GM23338 (cell line): ENCODE measurements around the gene EFEMP1. TPM values are rescaled to one million over a fixed set of nuclear protein-coding genes. Genes with fewer than 3 reads are reported as not detected.

Experiments
- ATAC-seq: fragments of 200-7000 bp; cut with Tn5 transposase; 3 replicates; pipeline ENCODE4 v1.9.1; 2020
- DNase-seq: peaks from one replicate; pipeline ENCODE4 v3.0.0-alpha.2; 2015; ENCODE audit warnings: low spot score
- H2AFZ ChIP-seq: fragments of 200-600 bp; sonication (generic); 2 replicates; pipeline ENCODE4 v1.8.0; 2016; ENCODE audit warnings: antibody characterized with exemption, mild to moderate bottlenecking, moderate library complexity
- H3F3A ChIP-seq: fragments of 200-600 bp; sonication (generic); replicated peaks from 2 replicates; pipeline ENCODE4 v1.8.0; 2017; ENCODE audit warnings: antibody characterized with exemption, mixed run types, low read depth
- H3K27ac ChIP-seq: fragments of 200-600 bp; sonication (generic); 2 replicates; pipeline ENCODE4 v1.6.1; 2016; ENCODE audit warnings: low read depth
- H3K27me3 ChIP-seq: fragments of 200-600 bp; sonication (generic); 2 replicates; pipeline ENCODE4 v1.8.0; 2016; ENCODE audit warnings: mild to moderate bottlenecking, mixed run types, moderate library complexity; ENCODE audit not compliant: insufficient read depth
- H3K36me3 ChIP-seq: fragments of 200-600 bp; sonication (generic); 2 replicates; pipeline ENCODE4 v1.8.0; 2016; ENCODE audit warnings: mild to moderate bottlenecking; ENCODE audit not compliant: insufficient read depth
- H3K4me1 ChIP-seq: fragments of 200-600 bp; sonication (generic); 2 replicates; pipeline ENCODE4 v1.8.0; 2016; ENCODE audit warnings: mild to moderate bottlenecking, moderate library complexity; ENCODE audit not compliant: insufficient read depth
- H3K4me2 ChIP-seq: fragments of 200-600 bp; sonication (generic); 2 replicates; pipeline ENCODE4 v1.7.1; 2017; ENCODE audit warnings: mixed run types
- H3K4me3 ChIP-seq: fragments of 200-600 bp; sonication (generic); 2 replicates; pipeline ENCODE4 v1.6.1; 2016; ENCODE audit warnings: mixed run types
- H3K79me2 ChIP-seq: fragments of 200-600 bp; sonication (generic); replicated peaks from 2 replicates; pipeline ENCODE4 v1.8.0; 2017; ENCODE audit warnings: mild to moderate bottlenecking; ENCODE audit not compliant: insufficient read depth
- H3K9me2 ChIP-seq: fragments of 200-600 bp; sonication (generic); 2 replicates; pipeline ENCODE4 v1.8.0; 2017; ENCODE audit not compliant: insufficient read depth
- H4K20me1 ChIP-seq: fragments of 200-600 bp; sonication (generic); replicated peaks from 2 replicates; pipeline ENCODE4 v1.8.0; 2017; ENCODE audit warnings: mild to moderate bottlenecking; ENCODE audit not compliant: insufficient read depth
- H3K27ac Mint-ChIP-seq: 2 replicates; pipeline ENCODE4 v1.8.0; 2020; ENCODE audit warnings: inconsistent platforms, mild to moderate bottlenecking, moderate library complexity, mixed read lengths
- H3K27me3 Mint-ChIP-seq: 3 replicates; pipeline ENCODE4 v1.8.0; 2022; ENCODE audit warnings: low read depth, mild to moderate bottlenecking, moderate library complexity, mixed read lengths, inconsistent platforms; ENCODE audit not compliant: insufficient read depth, poor library complexity
- H3K36me3 Mint-ChIP-seq: 3 replicates; pipeline ENCODE4 v1.8.0; 2021; ENCODE audit warnings: low read depth, mild to moderate bottlenecking, inconsistent platforms, moderate library complexity, mixed read lengths
- H3K4me1 Mint-ChIP-seq: 3 replicates; pipeline ENCODE4 v1.8.0; 2020; ENCODE audit warnings: mild to moderate bottlenecking, inconsistent platforms, mixed read lengths
- H3K4me3 Mint-ChIP-seq: 3 replicates; pipeline ENCODE4 v1.8.0; 2021; ENCODE audit warnings: moderate library complexity, mild to moderate bottlenecking, inconsistent platforms, mixed read lengths
- H3K9me3 Mint-ChIP-seq: 3 replicates; pipeline ENCODE4 v1.8.0; 2020; ENCODE audit warnings: moderate library complexity, mild to moderate bottlenecking, inconsistent platforms, mixed read lengths
- EZH2 ChIP-seq: fragments of 200-600 bp; sonication (generic); IDR thresholded peaks from one replicate; pipeline ENCODE4 v1.8.0; 2017; ENCODE audit warnings: antibody characterized with exemption, mild to moderate bottlenecking, low read depth; ENCODE audit not compliant: unreplicated experiment
- JUNB ChIP-seq: IDR thresholded peaks from one replicate; pipeline ENCODE4 v1.6.1; 2016; ENCODE audit warnings: antibody characterized with exemption; ENCODE audit not compliant: unreplicated experiment
- ZNF331 ChIP-seq: fragments of 250-450 bp; sonication (Bioruptor Pico); IDR thresholded peaks from 2 replicates; pipeline ENCODE4 v1.5.0; 2020; ENCODE audit warnings: low read depth, mild to moderate bottlenecking, moderate library complexity
- polyA plus RNA-seq: library from polyadenylated mRNA; unstranded; fragments of >200 nt; fragmentation: Nextera tagmentation; extraction: Ambion mirVana; gene quantifications from 2 replicates; pipeline ENCODE4 v1.2.1, GENCODE V29; 2016
- total RNA-seq: library from RNA; depleted of rRNA; stranded (reverse); fragments of >200 nt; shearing (Covaris generic); gene quantifications from 2 replicates; pipeline ENCODE4 v1.2.3, GENCODE V29; 2014
- TF ChIP-seq, protein P1 (sequence below): fragments of 250-450 bp; sonication (Bioruptor Pico); IDR thresholded peaks from 2 replicates; pipeline ENCODE4 v1.5.0; 2020; ENCODE audit warnings: mild to moderate bottlenecking, moderate library complexity
- TF ChIP-seq, protein P2 (sequence below), 2 experiments: fragments of 200-600 bp in 1 of 2; sonication (generic) in 1 of 2; conservative IDR thresholded peaks; 2 replicates each; pipeline versions ENCODE4 v1.5.1 to v1.6.1; 2016 to 2017; ENCODE audit warnings: antibody characterized with exemption in 2 of 2, low read depth in 2 of 2, mild to moderate bottlenecking in 2 of 2, moderate library complexity in 1 of 2

The EFEMP1 gene
- total and polyA plus RNA-seq, 2 experiments from 2014 or later = 12.6 to 22.5 TPM

DNA sequence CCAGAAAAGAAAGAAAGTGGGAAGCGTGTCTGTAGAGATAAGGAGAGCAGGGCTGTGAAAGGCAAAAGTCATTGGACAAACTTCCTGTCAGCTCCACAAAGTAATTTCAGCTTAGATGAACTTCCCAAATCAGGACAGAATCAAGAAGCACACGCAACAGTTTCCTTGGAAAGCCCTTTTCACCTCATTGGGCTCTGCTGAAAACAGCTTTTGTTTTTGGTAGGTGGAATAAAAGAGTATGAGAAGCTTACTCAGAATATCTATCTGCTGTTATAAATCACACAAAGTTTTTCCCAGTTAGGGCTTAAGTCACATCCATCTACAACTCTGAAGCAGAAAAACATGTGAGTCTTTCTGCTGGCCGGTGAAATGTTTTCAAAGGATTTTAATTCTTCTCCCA, 42.4 kb upstream of the EFEMP1 start:
- Histone ChIP-seq H3K9me2 (no peaks in the 10 kb centered on the region), H4K20me1 (no peaks in the 10 kb centered on the region), H3K4me3 (no peak overlapping the region), H3K4me1 (no peaks in the 10 kb centered on the region), H3K36me3 (no peaks in the 10 kb centered on the region), H3K4me2 (no peak overlapping the region), H3K27ac (no peak overlapping the region), H3K79me2 (no peaks in the 10 kb centered on the region), H2AFZ (no peak overlapping the region), H3F3A (no peaks in the 10 kb centered on the region), H3K27me3 (no peaks in the 10 kb centered on the region)
- DNase-seq (no peak), ATAC-seq (no peak)
- H3K4me1 Mint-ChIP-seq = no peaks in the 10 kb centered on the region
- no peak overlapping the region for H3K4me3 Mint-ChIP-seq
- no peak for TF ChIP-seq JUNB
- TF ChIP-seq ZNF331 (CRISPR knock-in tag) = no peak
- H3K9me3 Mint-ChIP-seq = no peaks in the 10 kb centered on the region
- H3K27me3 Mint-ChIP-seq = no peaks in the 10 kb centered on the region
- H3K27ac Mint-ChIP-seq = no peak overlapping the region
- H3K36me3 Mint-ChIP-seq = no peaks in the 10 kb centered on the region

DNA sequence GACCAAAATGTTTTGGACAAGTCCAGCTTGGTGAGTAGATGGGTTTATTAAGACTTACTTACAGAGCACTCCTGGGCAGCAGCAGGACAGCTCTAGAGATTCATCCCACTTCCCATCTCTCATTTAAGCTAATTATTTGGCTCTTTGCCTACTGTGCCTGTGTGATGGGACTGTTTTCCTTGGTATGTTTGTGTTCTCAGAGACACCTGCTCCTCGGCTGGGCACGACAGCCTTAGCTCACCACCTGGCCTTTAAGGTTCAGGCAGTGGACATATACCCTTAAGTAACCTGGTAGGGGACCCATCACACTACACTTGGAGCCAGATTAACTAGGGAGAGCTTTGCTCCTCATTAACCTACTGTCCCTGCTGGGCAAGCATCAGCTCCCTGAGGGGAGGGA, 41.7 kb upstream of the EFEMP1 start:
- Histone ChIP-seq H3K4me2 (no peak overlapping the region), H3K79me2 (no peaks in the 10 kb centered on the region), H3K27ac (no peak overlapping the region), H3K36me3 (no peaks in the 10 kb centered on the region), H4K20me1 (no peaks in the 10 kb centered on the region), H2AFZ (no peak overlapping the region), H3K9me2 (no peaks in the 10 kb centered on the region), H3K4me3 (no peak overlapping the region), H3F3A (no peaks in the 10 kb centered on the region), H3K27me3 (no peaks in the 10 kb centered on the region), H3K4me1 (no peaks in the 10 kb centered on the region)
- TF ChIP-seq, protein P1, sequence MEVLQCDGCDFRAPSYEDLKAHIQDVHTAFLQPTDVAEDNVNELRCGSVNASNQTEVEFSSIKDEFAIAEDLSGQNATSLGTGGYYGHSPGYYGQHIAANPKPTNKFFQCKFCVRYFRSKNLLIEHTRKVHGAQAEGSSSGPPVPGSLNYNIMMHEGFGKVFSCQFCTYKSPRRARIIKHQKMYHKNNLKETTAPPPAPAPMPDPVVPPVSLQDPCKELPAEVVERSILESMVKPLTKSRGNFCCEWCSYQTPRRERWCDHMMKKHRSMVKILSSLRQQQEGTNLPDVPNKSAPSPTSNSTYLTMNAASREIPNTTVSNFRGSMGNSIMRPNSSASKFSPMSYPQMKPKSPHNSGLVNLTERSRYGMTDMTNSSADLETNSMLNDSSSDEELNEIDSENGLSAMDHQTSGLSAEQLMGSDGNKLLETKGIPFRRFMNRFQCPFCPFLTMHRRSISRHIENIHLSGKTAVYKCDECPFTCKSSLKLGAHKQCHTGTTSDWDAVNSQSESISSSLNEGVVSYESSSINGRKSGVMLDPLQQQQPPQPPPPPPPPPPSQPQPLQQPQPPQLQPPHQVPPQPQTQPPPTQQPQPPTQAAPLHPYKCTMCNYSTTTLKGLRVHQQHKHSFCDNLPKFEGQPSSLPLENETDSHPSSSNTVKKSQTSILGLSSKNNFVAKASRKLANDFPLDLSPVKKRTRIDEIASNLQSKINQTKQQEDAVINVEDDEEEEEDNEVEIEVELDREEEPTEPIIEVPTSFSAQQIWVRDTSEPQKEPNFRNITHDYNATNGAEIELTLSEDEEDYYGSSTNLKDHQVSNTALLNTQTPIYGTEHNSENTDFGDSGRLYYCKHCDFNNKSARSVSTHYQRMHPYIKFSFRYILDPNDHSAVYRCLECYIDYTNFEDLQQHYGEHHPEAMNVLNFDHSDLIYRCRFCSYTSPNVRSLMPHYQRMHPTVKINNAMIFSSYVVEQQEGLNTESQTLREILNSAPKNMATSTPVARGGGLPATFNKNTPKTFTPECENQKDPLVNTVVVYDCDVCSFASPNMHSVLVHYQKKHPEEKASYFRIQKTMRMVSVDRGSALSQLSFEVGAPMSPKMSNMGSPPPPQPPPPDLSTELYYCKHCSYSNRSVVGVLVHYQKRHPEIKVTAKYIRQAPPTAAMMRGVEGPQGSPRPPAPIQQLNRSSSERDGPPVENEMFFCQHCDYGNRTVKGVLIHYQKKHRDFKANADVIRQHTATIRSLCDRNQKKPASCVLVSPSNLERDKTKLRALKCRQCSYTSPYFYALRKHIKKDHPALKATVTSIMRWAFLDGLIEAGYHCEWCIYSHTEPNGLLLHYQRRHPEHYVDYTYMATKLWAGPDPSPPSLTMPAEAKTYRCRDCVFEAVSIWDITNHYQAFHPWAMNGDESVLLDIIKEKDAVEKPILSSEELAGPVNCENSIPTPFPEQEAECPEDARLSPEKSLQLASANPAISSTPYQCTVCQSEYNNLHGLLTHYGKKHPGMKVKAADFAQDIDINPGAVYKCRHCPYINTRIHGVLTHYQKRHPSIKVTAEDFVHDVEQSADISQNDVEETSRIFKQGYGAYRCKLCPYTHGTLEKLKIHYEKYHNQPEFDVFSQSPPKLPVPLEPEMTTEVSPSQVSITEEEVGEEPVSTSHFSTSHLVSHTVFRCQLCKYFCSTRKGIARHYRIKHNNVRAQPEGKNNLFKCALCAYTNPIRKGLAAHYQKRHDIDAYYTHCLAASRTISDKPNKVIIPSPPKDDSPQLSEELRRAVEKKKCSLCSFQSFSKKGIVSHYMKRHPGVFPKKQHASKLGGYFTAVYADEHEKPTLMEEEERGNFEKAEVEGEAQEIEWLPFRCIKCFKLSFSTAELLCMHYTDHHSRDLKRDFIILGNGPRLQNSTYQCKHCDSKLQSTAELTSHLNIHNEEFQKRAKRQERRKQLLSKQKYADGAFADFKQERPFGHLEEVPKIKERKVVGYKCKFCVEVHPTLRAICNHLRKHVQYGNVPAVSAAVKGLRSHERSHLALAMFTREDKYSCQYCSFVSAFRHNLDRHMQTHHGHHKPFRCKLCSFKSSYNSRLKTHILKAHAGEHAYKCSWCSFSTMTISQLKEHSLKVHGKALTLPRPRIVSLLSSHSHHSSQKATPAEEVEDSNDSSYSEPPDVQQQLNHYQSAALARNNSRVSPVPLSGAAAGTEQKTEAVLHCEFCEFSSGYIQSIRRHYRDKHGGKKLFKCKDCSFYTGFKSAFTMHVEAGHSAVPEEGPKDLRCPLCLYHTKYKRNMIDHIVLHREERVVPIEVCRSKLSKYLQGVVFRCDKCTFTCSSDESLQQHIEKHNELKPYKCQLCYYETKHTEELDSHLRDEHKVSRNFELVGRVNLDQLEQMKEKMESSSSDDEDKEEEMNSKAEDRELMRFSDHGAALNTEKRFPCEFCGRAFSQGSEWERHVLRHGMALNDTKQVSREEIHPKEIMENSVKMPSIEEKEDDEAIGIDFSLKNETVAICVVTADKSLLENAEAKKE = no peak
- no peak for TF ChIP-seq EZH2
- TF ChIP-seq, protein P2, sequence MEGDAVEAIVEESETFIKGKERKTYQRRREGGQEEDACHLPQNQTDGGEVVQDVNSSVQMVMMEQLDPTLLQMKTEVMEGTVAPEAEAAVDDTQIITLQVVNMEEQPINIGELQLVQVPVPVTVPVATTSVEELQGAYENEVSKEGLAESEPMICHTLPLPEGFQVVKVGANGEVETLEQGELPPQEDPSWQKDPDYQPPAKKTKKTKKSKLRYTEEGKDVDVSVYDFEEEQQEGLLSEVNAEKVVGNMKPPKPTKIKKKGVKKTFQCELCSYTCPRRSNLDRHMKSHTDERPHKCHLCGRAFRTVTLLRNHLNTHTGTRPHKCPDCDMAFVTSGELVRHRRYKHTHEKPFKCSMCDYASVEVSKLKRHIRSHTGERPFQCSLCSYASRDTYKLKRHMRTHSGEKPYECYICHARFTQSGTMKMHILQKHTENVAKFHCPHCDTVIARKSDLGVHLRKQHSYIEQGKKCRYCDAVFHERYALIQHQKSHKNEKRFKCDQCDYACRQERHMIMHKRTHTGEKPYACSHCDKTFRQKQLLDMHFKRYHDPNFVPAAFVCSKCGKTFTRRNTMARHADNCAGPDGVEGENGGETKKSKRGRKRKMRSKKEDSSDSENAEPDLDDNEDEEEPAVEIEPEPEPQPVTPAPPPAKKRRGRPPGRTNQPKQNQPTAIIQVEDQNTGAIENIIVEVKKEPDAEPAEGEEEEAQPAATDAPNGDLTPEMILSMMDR (conservative IDR thresholded peaks at IDR 0.05; ENCODE audit: low read depth in 2 of 2) = no peak
- Mint-ChIP-seq H3K36me3 (no peaks in the 10 kb centered on the region), H3K4me3 (no peak overlapping the region), H3K4me1 (no peaks in the 10 kb centered on the region), H3K9me3 (no peaks in the 10 kb centered on the region), H3K27me3 (no peaks in the 10 kb centered on the region), H3K27ac (no peak overlapping the region)
- no peak for ATAC-seq
- no peak for DNase-seq
